ENCODE results near the gene TPRN. TPM values are rescaled to one million over a fixed set of nuclear protein-coding genes. Genes with fewer than 3 reads are reported as not detected.

The TPRN gene
- total RNA-seq, 1 donor from 2014 or later = 16.0 TPM

DNA sequence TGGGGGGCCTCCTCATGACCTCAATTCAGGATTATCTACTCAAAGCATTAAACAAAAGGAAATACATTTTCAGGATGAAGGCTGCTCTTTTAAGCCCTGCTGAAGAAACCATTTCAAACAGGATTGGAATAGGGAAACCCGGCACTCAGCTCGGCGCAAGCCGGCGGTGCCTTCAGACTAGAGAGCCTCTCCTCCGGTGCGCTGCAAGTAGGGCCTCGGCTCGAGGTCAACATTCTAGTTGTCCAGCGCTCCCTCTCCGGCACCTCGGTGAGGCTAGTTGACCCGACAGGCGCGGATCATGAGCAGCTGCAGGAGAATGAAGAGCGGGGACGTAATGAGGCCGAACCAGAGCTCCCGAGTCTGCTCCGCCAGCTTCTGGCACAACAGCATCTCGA lies 4.2 kb upstream of the TPRN start:
- Histone ChIP-seq H3K9ac (ENCODE audit: low read length) (peak overlapping the region; percentile 97), H3K4me3 (ENCODE audit: insufficient read depth, low read depth, low read length) (peak overlapping the region; percentile 90), H3K4me1 (ENCODE audit: insufficient read depth, low read length) (peaks cover 23% of the 10 kb centered on the region), H3K27ac (ENCODE audit: low read depth, low read length) (peak overlapping the region; percentile 85), H3K9me3 (ENCODE audit: insufficient read depth, low read depth, low read length) (no peaks in the 10 kb centered on the region), H3K4me2 (ENCODE audit: low read length) (peak overlapping the region; percentile 98), H4K20me1 (ENCODE audit: insufficient read depth, low read length) (peaks cover 10% of the 10 kb centered on the region), H3K27me3 (ENCODE audit: insufficient read depth, low read length) (no peaks in the 10 kb centered on the region), H2AFZ (ENCODE audit: low read depth, low read length) (peak overlapping the region; percentile 83), H3K36me3 (ENCODE audit: insufficient read depth, low read length) (no peaks in the 10 kb centered on the region), H3K79me2 (ENCODE audit: insufficient read depth, low read length) (peaks cover 53% of the 10 kb centered on the region)
- Mint-ChIP-seq H3K4me1 (ENCODE audit: low read depth, unreplicated experiment) (peaks cover 14% of the 10 kb centered on the region), H3K27me3 (ENCODE audit: low read depth, unreplicated experiment) (no peaks in the 10 kb centered on the region), H3K4me3 (ENCODE audit: unreplicated experiment) (peak overlapping the region; percentile 95), H3K27ac (ENCODE audit: unreplicated experiment) (peak overlapping the region; percentile 89), H3K36me3 (ENCODE audit: low read depth, unreplicated experiment) (peaks cover 2% of the 10 kb centered on the region), H3K9me3 (ENCODE audit: unreplicated experiment) (no peaks in the 10 kb centered on the region)
- no peak for FAIRE-seq
- no peak for DNase-seq (ENCODE audit: low read depth)
- TF ChIP-seq, protein P1, sequence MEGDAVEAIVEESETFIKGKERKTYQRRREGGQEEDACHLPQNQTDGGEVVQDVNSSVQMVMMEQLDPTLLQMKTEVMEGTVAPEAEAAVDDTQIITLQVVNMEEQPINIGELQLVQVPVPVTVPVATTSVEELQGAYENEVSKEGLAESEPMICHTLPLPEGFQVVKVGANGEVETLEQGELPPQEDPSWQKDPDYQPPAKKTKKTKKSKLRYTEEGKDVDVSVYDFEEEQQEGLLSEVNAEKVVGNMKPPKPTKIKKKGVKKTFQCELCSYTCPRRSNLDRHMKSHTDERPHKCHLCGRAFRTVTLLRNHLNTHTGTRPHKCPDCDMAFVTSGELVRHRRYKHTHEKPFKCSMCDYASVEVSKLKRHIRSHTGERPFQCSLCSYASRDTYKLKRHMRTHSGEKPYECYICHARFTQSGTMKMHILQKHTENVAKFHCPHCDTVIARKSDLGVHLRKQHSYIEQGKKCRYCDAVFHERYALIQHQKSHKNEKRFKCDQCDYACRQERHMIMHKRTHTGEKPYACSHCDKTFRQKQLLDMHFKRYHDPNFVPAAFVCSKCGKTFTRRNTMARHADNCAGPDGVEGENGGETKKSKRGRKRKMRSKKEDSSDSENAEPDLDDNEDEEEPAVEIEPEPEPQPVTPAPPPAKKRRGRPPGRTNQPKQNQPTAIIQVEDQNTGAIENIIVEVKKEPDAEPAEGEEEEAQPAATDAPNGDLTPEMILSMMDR (IDR thresholded peaks at IDR 0.05; ENCODE audit: insufficient read depth, low read depth, low read length) = no peak
- no peak for TF ChIP-seq EZH2 (IDR thresholded peaks at IDR 0.05; ENCODE audit: insufficient read depth, low read length)

DNA sequence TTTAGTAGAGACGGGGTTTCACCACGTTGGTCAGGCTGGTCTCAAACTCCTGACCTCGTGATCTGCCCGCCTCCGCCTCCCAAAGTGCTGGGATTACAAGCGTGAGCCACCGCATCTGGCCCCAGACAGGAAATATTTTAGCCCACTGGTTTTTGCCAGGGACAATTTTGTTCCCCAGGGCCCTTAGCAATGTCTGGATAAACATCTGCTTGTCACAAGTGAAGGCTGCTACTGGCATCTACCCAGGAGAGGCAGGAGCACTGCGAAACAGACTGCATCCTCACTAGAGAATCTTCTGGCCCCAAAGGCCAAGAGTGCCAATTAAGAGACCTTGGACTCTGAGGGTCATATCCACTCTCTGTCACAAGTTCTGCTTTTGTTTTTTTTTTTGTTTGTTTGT lies 2.4 kb upstream of the TPRN start:
- Mint-ChIP-seq H3K4me1 (ENCODE audit: low read depth, unreplicated experiment) (peaks cover 17% of the 10 kb centered on the region), H3K4me3 (ENCODE audit: unreplicated experiment) (peak overlapping the region; percentile 14), H3K27me3 (ENCODE audit: low read depth, unreplicated experiment) (no peaks in the 10 kb centered on the region), H3K27ac (ENCODE audit: unreplicated experiment) (no peak overlapping the region), H3K9me3 (ENCODE audit: unreplicated experiment) (no peaks in the 10 kb centered on the region), H3K36me3 (ENCODE audit: low read depth, unreplicated experiment) (peaks cover 2% of the 10 kb centered on the region)
- Histone ChIP-seq H3K9me3 (ENCODE audit: insufficient read depth, low read depth, low read length) (no peaks in the 10 kb centered on the region), H3K36me3 (ENCODE audit: insufficient read depth, low read length) (no peaks in the 10 kb centered on the region), H3K27ac (ENCODE audit: low read depth, low read length) (no peak overlapping the region), H2AFZ (ENCODE audit: low read depth, low read length) (no peak overlapping the region), H4K20me1 (ENCODE audit: insufficient read depth, low read length) (peaks cover 27% of the 10 kb centered on the region), H3K27me3 (ENCODE audit: insufficient read depth, low read length) (no peaks in the 10 kb centered on the region), H3K9ac (ENCODE audit: low read length) (no peak overlapping the region), H3K4me2 (ENCODE audit: low read length) (peak overlapping the region; percentile 7), H3K4me3 (ENCODE audit: insufficient read depth, low read depth, low read length) (no peak overlapping the region), H3K4me1 (ENCODE audit: insufficient read depth, low read length) (peaks cover 39% of the 10 kb centered on the region), H3K79me2 (ENCODE audit: insufficient read depth, low read length) (peaks cover 69% of the 10 kb centered on the region)
- TF ChIP-seq, protein P1 (IDR thresholded peaks at IDR 0.05; ENCODE audit: insufficient read depth, low read depth, low read length) = no peak
- no peak for TF ChIP-seq EZH2 (IDR thresholded peaks at IDR 0.05; ENCODE audit: insufficient read depth, low read length)
- DNase-seq (ENCODE audit: low read depth) (no peak), FAIRE-seq (no peak)

DNA sequence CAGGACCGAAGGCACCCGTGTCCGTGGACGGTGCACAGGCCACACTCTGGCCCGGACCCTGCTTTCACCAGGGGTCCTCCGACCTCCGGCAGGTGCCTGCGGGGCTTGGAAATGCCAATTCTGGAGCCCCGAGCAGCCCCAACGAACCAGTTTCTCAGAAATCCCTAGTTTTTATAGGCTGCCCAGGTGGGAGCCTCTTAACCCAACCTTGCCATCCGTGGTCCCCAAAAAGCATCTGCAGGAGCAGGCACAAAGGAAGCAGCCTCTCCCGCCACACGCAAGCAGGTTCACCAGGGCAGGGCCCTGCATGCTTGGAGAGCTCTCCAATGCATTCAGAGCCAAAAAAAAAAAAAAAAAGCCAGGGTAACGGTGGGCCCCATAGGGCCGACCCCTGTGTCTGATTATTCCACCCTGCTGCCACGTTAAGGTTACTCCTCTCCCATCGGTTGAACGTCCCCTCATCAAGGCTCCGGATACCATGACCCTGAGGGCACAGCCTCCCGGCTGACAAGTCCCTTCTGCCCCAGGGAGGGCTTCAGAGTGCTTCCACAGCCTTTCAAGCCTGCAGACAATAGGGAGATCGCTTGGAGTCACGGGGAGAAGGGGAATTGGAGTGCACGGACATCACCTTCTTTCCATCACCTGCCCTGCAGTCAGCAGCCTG lies 796 bp upstream of the TPRN start:
- Mint-ChIP-seq H3K4me3 (ENCODE audit: unreplicated experiment) (peak overlapping the region; percentile 81), H3K27ac (ENCODE audit: unreplicated experiment) (no peak overlapping the region), H3K4me1 (ENCODE audit: low read depth, unreplicated experiment) (peaks cover 11% of the 10 kb centered on the region), H3K9me3 (ENCODE audit: unreplicated experiment) (no peaks in the 10 kb centered on the region), H3K36me3 (ENCODE audit: low read depth, unreplicated experiment) (no peaks in the 10 kb centered on the region), H3K27me3 (ENCODE audit: low read depth, unreplicated experiment) (no peaks in the 10 kb centered on the region)
- Histone ChIP-seq H3K4me1 (ENCODE audit: insufficient read depth, low read length) (peaks cover 36% of the 10 kb centered on the region), H3K9me3 (ENCODE audit: insufficient read depth, low read depth, low read length) (no peaks in the 10 kb centered on the region), H3K36me3 (ENCODE audit: insufficient read depth, low read length) (no peaks in the 10 kb centered on the region), H3K27me3 (ENCODE audit: insufficient read depth, low read length) (no peaks in the 10 kb centered on the region), H3K79me2 (ENCODE audit: insufficient read depth, low read length) (peaks cover 68% of the 10 kb centered on the region), H3K4me2 (ENCODE audit: low read length) (peak overlapping the region; percentile 85), H3K4me3 (ENCODE audit: insufficient read depth, low read depth, low read length) (peak overlapping the region; percentile 67), H3K27ac (ENCODE audit: low read depth, low read length) (no peak overlapping the region), H4K20me1 (ENCODE audit: insufficient read depth, low read length) (peaks cover 40% of the 10 kb centered on the region), H3K9ac (ENCODE audit: low read length) (peak overlapping the region; percentile 68), H2AFZ (ENCODE audit: low read depth, low read length) (peak overlapping the region; percentile 82)
- DNase-seq (ENCODE audit: low read depth) (no peak), FAIRE-seq (no peak)
- TF ChIP-seq, protein P1 (IDR thresholded peaks at IDR 0.05; ENCODE audit: insufficient read depth, low read depth, low read length) = no peak
- TF ChIP-seq EZH2 (IDR thresholded peaks at IDR 0.05; ENCODE audit: insufficient read depth, low read length) = no peak
